Measurements from ENCODE around the gene SH2D7. TPM values are rescaled to one million over a fixed set of nuclear protein-coding genes. Genes with fewer than 3 reads are reported as not detected.

Gene SH2D7
- polyA plus RNA-seq, 2 of the 4 experiments (the other 2 are of a cell fraction): not detected

GRCh38 chr15:78088773-78089080 is 3.6 kb upstream of the SH2D7 start:
- no peak overlapping the region for H3K4me3 ChIP-seq
- TF ChIP-seq EHMT2 (IDR thresholded peaks at IDR 0.05; ENCODE audit: low read depth): no peak
- TF ChIP-seq ATOH8 (CRISPR knock-in tag; IDR thresholded peaks at IDR 0.05; ENCODE audit: low read depth): no peak
- TF ChIP-seq CBX8 (IDR thresholded peaks at IDR 0.05): no peak
- no peak for TF ChIP-seq ESRRA (IDR thresholded peaks at IDR 0.05; ENCODE audit: borderline replicate concordance, low read length)
- no peak for TF ChIP-seq HEYL (CRISPR knock-in tag; IDR thresholded peaks at IDR 0.05)
- TF ChIP-seq MYC (IDR thresholded peaks at IDR 0.05; ENCODE audit: borderline replicate concordance, low read length): no peak
- no peak for TF ChIP-seq TP53 (CRISPR knock-in tag; IDR thresholded peaks at IDR 0.05)
- TF ChIP-seq RNF2 (IDR thresholded peaks at IDR 0.05; ENCODE audit: borderline replicate concordance, low read depth): no peak
- TF ChIP-seq E2F6 (IDR thresholded peaks at IDR 0.05; ENCODE audit: borderline replicate concordance, low read depth): no peak
- no peak for TF ChIP-seq RFX5 (IDR thresholded peaks at IDR 0.05)
- no peaks in the 10 kb centered on the region for H3K9me3 ChIP-seq
- peak overlapping the region; percentile 17; the same call in 1 of the 3 replicates for H3K4me2 ChIP-seq
- no peak overlapping the region for H3K27ac ChIP-seq
- ChIA-PET POLR2A (no interaction called here), CTCF (interaction anchor here (0.5 to 7.8 kb wide), 5 partner anchors 18 to 334 kb away, joined by 3 to 93 read pairs (median 3); no protein-coding TSS in a partner anchor)
- DNase-seq (ENCODE audit: low read depth in 1 of 2, low spot score in 1 of 2) (no peak), FAIRE-seq (no peak), ATAC-seq (no peak)
- WGBS (ENCODE audit: missing lambda C conversion rate): 41% methylated on average over 3 of the region's 3 CpGs
- 0 out of 3 replicates have a peak, but pooled peaks cover 4% of the 10 kb centered on the region for H3K4me1 ChIP-seq

DNA sequence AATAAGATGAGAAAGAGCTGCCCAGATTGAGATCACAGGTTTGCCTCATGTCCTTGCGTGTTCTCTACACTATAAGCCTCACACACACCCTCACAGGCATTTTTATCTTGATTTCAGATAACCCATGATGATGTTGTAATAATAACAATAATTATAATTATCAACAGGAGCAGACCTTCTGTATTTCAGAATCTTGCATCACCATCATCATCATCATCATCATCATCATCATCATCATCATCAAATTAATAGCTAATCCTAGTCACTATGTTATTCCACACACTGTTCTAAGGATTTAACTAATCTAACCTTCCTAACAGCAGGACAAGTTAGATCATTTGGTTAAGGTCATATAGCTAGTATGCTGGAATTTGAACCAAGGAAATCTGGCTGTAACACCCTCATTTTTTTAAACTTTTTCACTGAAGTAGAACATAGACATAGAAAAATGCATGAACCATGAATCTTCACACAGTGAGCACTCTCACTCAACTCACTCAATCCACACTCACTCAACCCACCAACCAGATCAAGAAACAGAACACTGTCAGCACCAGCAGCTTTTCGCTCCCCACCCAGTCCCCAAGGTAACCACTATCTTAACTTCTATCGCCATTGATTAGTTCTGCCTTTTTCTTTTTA is 1.8 kb upstream of the SH2D7 start:
- no peak overlapping the region for H3K4me3 ChIP-seq
- H3K4me1 ChIP-seq: 0 out of 3 replicates have a peak, but pooled peaks cover 4% of the 10 kb centered on the region
- FAIRE-seq (peak; percentile 65), ATAC-seq (no peak), DNase-seq (ENCODE audit: low read depth in 1 of 2, low spot score in 1 of 2) (no peak)
- ChIA-PET CTCF (interaction anchor here (1.0 to 7.8 kb wide), 13 partner anchors 8 to 151 kb away, joined by 3 to 93 read pairs (median 3); no protein-coding TSS in a partner anchor), POLR2A (no interaction called here)
- TF ChIP-seq REST (IDR thresholded peaks at IDR 0.05) (no peak), POLR2AphosphoS2 (conservative IDR thresholded peaks at IDR 0.05; ENCODE audit: low read length) (no peak), KDM1A (IDR thresholded peaks at IDR 0.05; ENCODE audit: low read depth) (no peak), ESRRA (IDR thresholded peaks at IDR 0.05; ENCODE audit: borderline replicate concordance, low read length) (no peak), NPAS2 (CRISPR knock-in tag; IDR thresholded peaks at IDR 0.05; ENCODE audit: borderline replicate concordance) (no peak), ZNF302 (CRISPR knock-in tag; IDR thresholded peaks at IDR 0.05) (no peak), RFX5 (IDR thresholded peaks at IDR 0.05) (no peak), ATOH8 (CRISPR knock-in tag; IDR thresholded peaks at IDR 0.05; ENCODE audit: low read depth) (no peak), ZSCAN20 (CRISPR knock-in tag; IDR thresholded peaks at IDR 0.05) (no peak), MAZ (IDR thresholded peaks at IDR 0.05; ENCODE audit: borderline replicate concordance, low read depth, low read length) (no peak), MYC (IDR thresholded peaks at IDR 0.05; ENCODE audit: borderline replicate concordance, low read length) (no peak), PHF8 (IDR thresholded peaks at IDR 0.05; ENCODE audit: borderline replicate concordance, low read depth) (no peak), MAFK (IDR thresholded peaks at IDR 0.05; ENCODE audit: partially characterized antibody) (no peak), EHF (CRISPR knock-in tag; IDR thresholded peaks at IDR 0.05) (no peak), RAD21 (conservative IDR thresholded peaks at IDR 0.05 in 1 of 2, IDR thresholded peaks at IDR 0.05 in 1 of 2) (no peak)
- TF ChIP-seq, protein P1, sequence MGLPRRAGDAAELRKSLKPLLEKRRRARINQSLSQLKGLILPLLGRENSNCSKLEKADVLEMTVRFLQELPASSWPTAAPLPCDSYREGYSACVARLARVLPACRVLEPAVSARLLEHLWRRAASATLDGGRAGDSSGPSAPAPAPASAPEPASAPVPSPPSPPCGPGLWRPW (IDR thresholded peaks at IDR 0.05): no peak
- TF ChIP-seq, protein P2, sequence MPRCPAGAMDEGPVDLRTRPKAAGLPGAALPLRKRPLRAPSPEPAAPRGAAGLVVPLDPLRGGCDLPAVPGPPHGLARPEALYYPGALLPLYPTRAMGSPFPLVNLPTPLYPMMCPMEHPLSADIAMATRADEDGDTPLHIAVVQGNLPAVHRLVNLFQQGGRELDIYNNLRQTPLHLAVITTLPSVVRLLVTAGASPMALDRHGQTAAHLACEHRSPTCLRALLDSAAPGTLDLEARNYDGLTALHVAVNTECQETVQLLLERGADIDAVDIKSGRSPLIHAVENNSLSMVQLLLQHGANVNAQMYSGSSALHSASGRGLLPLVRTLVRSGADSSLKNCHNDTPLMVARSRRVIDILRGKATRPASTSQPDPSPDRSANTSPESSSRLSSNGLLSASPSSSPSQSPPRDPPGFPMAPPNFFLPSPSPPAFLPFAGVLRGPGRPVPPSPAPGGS (IDR thresholded peaks at IDR 0.05): no peak
- H3K27ac ChIP-seq: no peak overlapping the region
- H3K9me3 ChIP-seq: no peaks in the 10 kb centered on the region
- no peak overlapping the region for H3K4me2 ChIP-seq
- WGBS (ENCODE audit: missing lambda C conversion rate): 82% methylated on average over 3 of the region's 3 CpGs

All from A549 (cell line).